GM23338 (cell line): ENCODE results near the gene GLB1L. TPM values are rescaled to one million over a fixed set of nuclear protein-coding genes. Genes with fewer than 3 reads are reported as not detected.

Experiments
- ATAC-seq: fragments of 200-7000 bp; cut with Tn5 transposase; 3 replicates; pipeline ENCODE4 v1.9.1; 2020
- DNase-seq: peaks from one replicate; pipeline ENCODE4 v3.0.0-alpha.2; 2015; ENCODE audit warnings: low spot score
- H2AFZ ChIP-seq: fragments of 200-600 bp; sonication (generic); 2 replicates; pipeline ENCODE4 v1.8.0; 2016; ENCODE audit warnings: antibody characterized with exemption, mild to moderate bottlenecking, moderate library complexity
- H3F3A ChIP-seq: fragments of 200-600 bp; sonication (generic); replicated peaks from 2 replicates; pipeline ENCODE4 v1.8.0; 2017; ENCODE audit warnings: antibody characterized with exemption, mixed run types, low read depth
- H3K27ac ChIP-seq: fragments of 200-600 bp; sonication (generic); 2 replicates; pipeline ENCODE4 v1.6.1; 2016; ENCODE audit warnings: low read depth
- H3K27me3 ChIP-seq: fragments of 200-600 bp; sonication (generic); 2 replicates; pipeline ENCODE4 v1.8.0; 2016; ENCODE audit warnings: mild to moderate bottlenecking, mixed run types, moderate library complexity; ENCODE audit not compliant: insufficient read depth
- H3K36me3 ChIP-seq: fragments of 200-600 bp; sonication (generic); 2 replicates; pipeline ENCODE4 v1.8.0; 2016; ENCODE audit warnings: mild to moderate bottlenecking; ENCODE audit not compliant: insufficient read depth
- H3K4me1 ChIP-seq: fragments of 200-600 bp; sonication (generic); 2 replicates; pipeline ENCODE4 v1.8.0; 2016; ENCODE audit warnings: mild to moderate bottlenecking, moderate library complexity; ENCODE audit not compliant: insufficient read depth
- H3K4me2 ChIP-seq: fragments of 200-600 bp; sonication (generic); 2 replicates; pipeline ENCODE4 v1.7.1; 2017; ENCODE audit warnings: mixed run types
- H3K4me3 ChIP-seq: fragments of 200-600 bp; sonication (generic); 2 replicates; pipeline ENCODE4 v1.6.1; 2016; ENCODE audit warnings: mixed run types
- H3K79me2 ChIP-seq: fragments of 200-600 bp; sonication (generic); replicated peaks from 2 replicates; pipeline ENCODE4 v1.8.0; 2017; ENCODE audit warnings: mild to moderate bottlenecking; ENCODE audit not compliant: insufficient read depth
- H3K9me2 ChIP-seq: fragments of 200-600 bp; sonication (generic); 2 replicates; pipeline ENCODE4 v1.8.0; 2017; ENCODE audit not compliant: insufficient read depth
- H4K20me1 ChIP-seq: fragments of 200-600 bp; sonication (generic); replicated peaks from 2 replicates; pipeline ENCODE4 v1.8.0; 2017; ENCODE audit warnings: mild to moderate bottlenecking; ENCODE audit not compliant: insufficient read depth
- H3K27ac Mint-ChIP-seq: 2 replicates; pipeline ENCODE4 v1.8.0; 2020; ENCODE audit warnings: inconsistent platforms, mild to moderate bottlenecking, moderate library complexity, mixed read lengths
- H3K27me3 Mint-ChIP-seq: 3 replicates; pipeline ENCODE4 v1.8.0; 2022; ENCODE audit warnings: low read depth, mild to moderate bottlenecking, moderate library complexity, mixed read lengths, inconsistent platforms; ENCODE audit not compliant: insufficient read depth, poor library complexity
- H3K36me3 Mint-ChIP-seq: 3 replicates; pipeline ENCODE4 v1.8.0; 2021; ENCODE audit warnings: low read depth, mild to moderate bottlenecking, inconsistent platforms, moderate library complexity, mixed read lengths
- H3K4me1 Mint-ChIP-seq: 3 replicates; pipeline ENCODE4 v1.8.0; 2020; ENCODE audit warnings: mild to moderate bottlenecking, inconsistent platforms, mixed read lengths
- H3K4me3 Mint-ChIP-seq: 3 replicates; pipeline ENCODE4 v1.8.0; 2021; ENCODE audit warnings: moderate library complexity, mild to moderate bottlenecking, inconsistent platforms, mixed read lengths
- H3K9me3 Mint-ChIP-seq: 3 replicates; pipeline ENCODE4 v1.8.0; 2020; ENCODE audit warnings: moderate library complexity, mild to moderate bottlenecking, inconsistent platforms, mixed read lengths
- CREB1 ChIP-seq: fragments of 250-450 bp; sonication (Bioruptor Pico); IDR thresholded peaks from 2 replicates; pipeline ENCODE4 v1.5.0; 2020; ENCODE audit warnings: low read depth, mild to moderate bottlenecking, moderate library complexity
- EZH2 ChIP-seq: fragments of 200-600 bp; sonication (generic); IDR thresholded peaks from one replicate; pipeline ENCODE4 v1.8.0; 2017; ENCODE audit warnings: antibody characterized with exemption, mild to moderate bottlenecking, low read depth; ENCODE audit not compliant: unreplicated experiment
- EZH2phosphoT487 ChIP-seq: fragments of 200-600 bp; sonication (generic); IDR thresholded peaks from one replicate; pipeline ENCODE4 v1.8.1; 2018; ENCODE audit warnings: antibody characterized with exemption; ENCODE audit not compliant: unreplicated experiment
- JUNB ChIP-seq: IDR thresholded peaks from one replicate; pipeline ENCODE4 v1.6.1; 2016; ENCODE audit warnings: antibody characterized with exemption; ENCODE audit not compliant: unreplicated experiment
- NANOG ChIP-seq: IDR thresholded peaks from 2 replicates; pipeline ENCODE4 v1.6.1; 2016; ENCODE audit warnings: antibody characterized with exemption, borderline replicate concordance
- POLR2AphosphoS5 ChIP-seq: IDR thresholded peaks from 2 replicates; pipeline ENCODE4 v1.6.1; 2016; ENCODE audit warnings: antibody characterized with exemption, low read depth
- STAT1 ChIP-seq: IDR thresholded peaks from one replicate; pipeline ENCODE4 v1.6.1; 2016; ENCODE audit warnings: antibody characterized with exemption; ENCODE audit not compliant: unreplicated experiment
- ZNF114 ChIP-seq: fragments of 250-450 bp; sonication (Bioruptor Pico); IDR thresholded peaks from 2 replicates; pipeline ENCODE4 v1.5.0; 2020; ENCODE audit warnings: mild to moderate bottlenecking, moderate library complexity
- ZNF331 ChIP-seq: fragments of 250-450 bp; sonication (Bioruptor Pico); IDR thresholded peaks from 2 replicates; pipeline ENCODE4 v1.5.0; 2020; ENCODE audit warnings: low read depth, mild to moderate bottlenecking, moderate library complexity
- polyA plus RNA-seq: library from polyadenylated mRNA; unstranded; fragments of >200 nt; fragmentation: Nextera tagmentation; extraction: Ambion mirVana; gene quantifications from 2 replicates; pipeline ENCODE4 v1.2.1, GENCODE V29; 2016
- total RNA-seq: library from RNA; depleted of rRNA; stranded (reverse); fragments of >200 nt; shearing (Covaris generic); gene quantifications from 2 replicates; pipeline ENCODE4 v1.2.3, GENCODE V29; 2014
- TF ChIP-seq, protein P1 (sequence below): fragments of 250-450 bp; sonication (Bioruptor Pico); IDR thresholded peaks from 2 replicates; pipeline ENCODE4 v1.5.0; 2020; ENCODE audit warnings: mild to moderate bottlenecking, moderate library complexity
- TF ChIP-seq, protein P2 (sequence below), 2 experiments: fragments of 200-600 bp in 1 of 2; sonication (generic) in 1 of 2; conservative IDR thresholded peaks; 2 replicates each; pipeline versions ENCODE4 v1.5.1 to v1.6.1; 2016 to 2017; ENCODE audit warnings: antibody characterized with exemption in 2 of 2, low read depth in 2 of 2, mild to moderate bottlenecking in 2 of 2, moderate library complexity in 1 of 2
- TF ChIP-seq, protein P3 (sequence below): IDR thresholded peaks from 2 replicates; pipeline ENCODE4 v1.6.1; 2016; ENCODE audit warnings: antibody characterized with exemption
- TF ChIP-seq, protein P4 (sequence below): IDR thresholded peaks from one replicate; pipeline ENCODE4 v1.6.1; 2018; ENCODE audit warnings: antibody characterized with exemption; ENCODE audit not compliant: unreplicated experiment

The GLB1L gene
- total and polyA plus RNA-seq, 2 experiments from 2014 or later, result 1.7 to 5.4 TPM

DNA sequence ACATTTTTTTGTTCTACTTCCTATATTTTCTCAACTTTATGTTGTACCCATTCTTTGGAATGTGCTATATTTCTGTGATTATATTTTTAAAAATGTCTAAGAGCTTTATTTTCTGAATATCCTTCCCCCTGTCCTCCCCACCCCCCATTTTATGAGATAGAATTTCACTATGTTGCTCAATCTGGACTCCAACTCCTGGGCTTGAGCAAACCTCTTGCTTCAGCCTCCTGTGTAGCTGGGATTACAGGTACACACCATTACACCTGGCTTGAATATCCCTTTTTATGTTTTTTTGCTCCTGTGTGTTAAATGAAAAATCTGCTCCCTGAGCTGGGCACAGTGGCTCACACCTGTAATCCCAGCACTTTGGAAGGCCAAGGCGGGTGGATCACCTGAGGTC lies 47.9 kb downstream of the GLB1L start:
- Histone ChIP-seq H4K20me1 (no peaks in the 10 kb centered on the region), H3K27me3 (no peaks in the 10 kb centered on the region), H3K27ac (no peak overlapping the region), H3F3A (no peaks in the 10 kb centered on the region), H3K4me3 (no peak overlapping the region), H3K9me2 (no peaks in the 10 kb centered on the region), H3K36me3 (no peaks in the 10 kb centered on the region), H3K4me2 (no peak overlapping the region), H3K79me2 (no peaks in the 10 kb centered on the region), H3K4me1 (no peaks in the 10 kb centered on the region; the same call in 1 of the 2 replicates), H2AFZ (no peak overlapping the region)
- Mint-ChIP-seq H3K9me3 (peaks cover 6% of the 10 kb centered on the region; the same call in 1 of the 3 replicates), H3K36me3 (no peaks in the 10 kb centered on the region), H3K27ac (no peak overlapping the region), H3K27me3 (peaks cover 10% of the 10 kb centered on the region), H3K4me3 (no peak overlapping the region; the same call in 2 of the 3 replicates), H3K4me1 (peaks cover 10% of the 10 kb centered on the region; the same call in 2 of the 3 replicates)
- DNase-seq (no peak), ATAC-seq (no peak)
- TF ChIP-seq POLR2AphosphoS5, result no peak
- no peak for TF ChIP-seq EZH2
- TF ChIP-seq ZNF331 (CRISPR knock-in tag), result no peak
- TF ChIP-seq, protein P1, sequence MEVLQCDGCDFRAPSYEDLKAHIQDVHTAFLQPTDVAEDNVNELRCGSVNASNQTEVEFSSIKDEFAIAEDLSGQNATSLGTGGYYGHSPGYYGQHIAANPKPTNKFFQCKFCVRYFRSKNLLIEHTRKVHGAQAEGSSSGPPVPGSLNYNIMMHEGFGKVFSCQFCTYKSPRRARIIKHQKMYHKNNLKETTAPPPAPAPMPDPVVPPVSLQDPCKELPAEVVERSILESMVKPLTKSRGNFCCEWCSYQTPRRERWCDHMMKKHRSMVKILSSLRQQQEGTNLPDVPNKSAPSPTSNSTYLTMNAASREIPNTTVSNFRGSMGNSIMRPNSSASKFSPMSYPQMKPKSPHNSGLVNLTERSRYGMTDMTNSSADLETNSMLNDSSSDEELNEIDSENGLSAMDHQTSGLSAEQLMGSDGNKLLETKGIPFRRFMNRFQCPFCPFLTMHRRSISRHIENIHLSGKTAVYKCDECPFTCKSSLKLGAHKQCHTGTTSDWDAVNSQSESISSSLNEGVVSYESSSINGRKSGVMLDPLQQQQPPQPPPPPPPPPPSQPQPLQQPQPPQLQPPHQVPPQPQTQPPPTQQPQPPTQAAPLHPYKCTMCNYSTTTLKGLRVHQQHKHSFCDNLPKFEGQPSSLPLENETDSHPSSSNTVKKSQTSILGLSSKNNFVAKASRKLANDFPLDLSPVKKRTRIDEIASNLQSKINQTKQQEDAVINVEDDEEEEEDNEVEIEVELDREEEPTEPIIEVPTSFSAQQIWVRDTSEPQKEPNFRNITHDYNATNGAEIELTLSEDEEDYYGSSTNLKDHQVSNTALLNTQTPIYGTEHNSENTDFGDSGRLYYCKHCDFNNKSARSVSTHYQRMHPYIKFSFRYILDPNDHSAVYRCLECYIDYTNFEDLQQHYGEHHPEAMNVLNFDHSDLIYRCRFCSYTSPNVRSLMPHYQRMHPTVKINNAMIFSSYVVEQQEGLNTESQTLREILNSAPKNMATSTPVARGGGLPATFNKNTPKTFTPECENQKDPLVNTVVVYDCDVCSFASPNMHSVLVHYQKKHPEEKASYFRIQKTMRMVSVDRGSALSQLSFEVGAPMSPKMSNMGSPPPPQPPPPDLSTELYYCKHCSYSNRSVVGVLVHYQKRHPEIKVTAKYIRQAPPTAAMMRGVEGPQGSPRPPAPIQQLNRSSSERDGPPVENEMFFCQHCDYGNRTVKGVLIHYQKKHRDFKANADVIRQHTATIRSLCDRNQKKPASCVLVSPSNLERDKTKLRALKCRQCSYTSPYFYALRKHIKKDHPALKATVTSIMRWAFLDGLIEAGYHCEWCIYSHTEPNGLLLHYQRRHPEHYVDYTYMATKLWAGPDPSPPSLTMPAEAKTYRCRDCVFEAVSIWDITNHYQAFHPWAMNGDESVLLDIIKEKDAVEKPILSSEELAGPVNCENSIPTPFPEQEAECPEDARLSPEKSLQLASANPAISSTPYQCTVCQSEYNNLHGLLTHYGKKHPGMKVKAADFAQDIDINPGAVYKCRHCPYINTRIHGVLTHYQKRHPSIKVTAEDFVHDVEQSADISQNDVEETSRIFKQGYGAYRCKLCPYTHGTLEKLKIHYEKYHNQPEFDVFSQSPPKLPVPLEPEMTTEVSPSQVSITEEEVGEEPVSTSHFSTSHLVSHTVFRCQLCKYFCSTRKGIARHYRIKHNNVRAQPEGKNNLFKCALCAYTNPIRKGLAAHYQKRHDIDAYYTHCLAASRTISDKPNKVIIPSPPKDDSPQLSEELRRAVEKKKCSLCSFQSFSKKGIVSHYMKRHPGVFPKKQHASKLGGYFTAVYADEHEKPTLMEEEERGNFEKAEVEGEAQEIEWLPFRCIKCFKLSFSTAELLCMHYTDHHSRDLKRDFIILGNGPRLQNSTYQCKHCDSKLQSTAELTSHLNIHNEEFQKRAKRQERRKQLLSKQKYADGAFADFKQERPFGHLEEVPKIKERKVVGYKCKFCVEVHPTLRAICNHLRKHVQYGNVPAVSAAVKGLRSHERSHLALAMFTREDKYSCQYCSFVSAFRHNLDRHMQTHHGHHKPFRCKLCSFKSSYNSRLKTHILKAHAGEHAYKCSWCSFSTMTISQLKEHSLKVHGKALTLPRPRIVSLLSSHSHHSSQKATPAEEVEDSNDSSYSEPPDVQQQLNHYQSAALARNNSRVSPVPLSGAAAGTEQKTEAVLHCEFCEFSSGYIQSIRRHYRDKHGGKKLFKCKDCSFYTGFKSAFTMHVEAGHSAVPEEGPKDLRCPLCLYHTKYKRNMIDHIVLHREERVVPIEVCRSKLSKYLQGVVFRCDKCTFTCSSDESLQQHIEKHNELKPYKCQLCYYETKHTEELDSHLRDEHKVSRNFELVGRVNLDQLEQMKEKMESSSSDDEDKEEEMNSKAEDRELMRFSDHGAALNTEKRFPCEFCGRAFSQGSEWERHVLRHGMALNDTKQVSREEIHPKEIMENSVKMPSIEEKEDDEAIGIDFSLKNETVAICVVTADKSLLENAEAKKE (CRISPR knock-in tag), result no peak
- no peak for TF ChIP-seq JUNB
- no peak for TF ChIP-seq ZNF114 (CRISPR knock-in tag)
- no peak for TF ChIP-seq EZH2phosphoT487
- TF ChIP-seq NANOG, result no peak
- TF ChIP-seq, protein P2, sequence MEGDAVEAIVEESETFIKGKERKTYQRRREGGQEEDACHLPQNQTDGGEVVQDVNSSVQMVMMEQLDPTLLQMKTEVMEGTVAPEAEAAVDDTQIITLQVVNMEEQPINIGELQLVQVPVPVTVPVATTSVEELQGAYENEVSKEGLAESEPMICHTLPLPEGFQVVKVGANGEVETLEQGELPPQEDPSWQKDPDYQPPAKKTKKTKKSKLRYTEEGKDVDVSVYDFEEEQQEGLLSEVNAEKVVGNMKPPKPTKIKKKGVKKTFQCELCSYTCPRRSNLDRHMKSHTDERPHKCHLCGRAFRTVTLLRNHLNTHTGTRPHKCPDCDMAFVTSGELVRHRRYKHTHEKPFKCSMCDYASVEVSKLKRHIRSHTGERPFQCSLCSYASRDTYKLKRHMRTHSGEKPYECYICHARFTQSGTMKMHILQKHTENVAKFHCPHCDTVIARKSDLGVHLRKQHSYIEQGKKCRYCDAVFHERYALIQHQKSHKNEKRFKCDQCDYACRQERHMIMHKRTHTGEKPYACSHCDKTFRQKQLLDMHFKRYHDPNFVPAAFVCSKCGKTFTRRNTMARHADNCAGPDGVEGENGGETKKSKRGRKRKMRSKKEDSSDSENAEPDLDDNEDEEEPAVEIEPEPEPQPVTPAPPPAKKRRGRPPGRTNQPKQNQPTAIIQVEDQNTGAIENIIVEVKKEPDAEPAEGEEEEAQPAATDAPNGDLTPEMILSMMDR (conservative IDR thresholded peaks at IDR 0.05; ENCODE audit: low read depth in 2 of 2), result no peak
- TF ChIP-seq, protein P3, sequence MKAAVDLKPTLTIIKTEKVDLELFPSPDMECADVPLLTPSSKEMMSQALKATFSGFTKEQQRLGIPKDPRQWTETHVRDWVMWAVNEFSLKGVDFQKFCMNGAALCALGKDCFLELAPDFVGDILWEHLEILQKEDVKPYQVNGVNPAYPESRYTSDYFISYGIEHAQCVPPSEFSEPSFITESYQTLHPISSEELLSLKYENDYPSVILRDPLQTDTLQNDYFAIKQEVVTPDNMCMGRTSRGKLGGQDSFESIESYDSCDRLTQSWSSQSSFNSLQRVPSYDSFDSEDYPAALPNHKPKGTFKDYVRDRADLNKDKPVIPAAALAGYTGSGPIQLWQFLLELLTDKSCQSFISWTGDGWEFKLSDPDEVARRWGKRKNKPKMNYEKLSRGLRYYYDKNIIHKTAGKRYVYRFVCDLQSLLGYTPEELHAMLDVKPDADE, result no peak
- no peak for TF ChIP-seq CREB1
- TF ChIP-seq STAT1, result no peak
- TF ChIP-seq, protein P4, sequence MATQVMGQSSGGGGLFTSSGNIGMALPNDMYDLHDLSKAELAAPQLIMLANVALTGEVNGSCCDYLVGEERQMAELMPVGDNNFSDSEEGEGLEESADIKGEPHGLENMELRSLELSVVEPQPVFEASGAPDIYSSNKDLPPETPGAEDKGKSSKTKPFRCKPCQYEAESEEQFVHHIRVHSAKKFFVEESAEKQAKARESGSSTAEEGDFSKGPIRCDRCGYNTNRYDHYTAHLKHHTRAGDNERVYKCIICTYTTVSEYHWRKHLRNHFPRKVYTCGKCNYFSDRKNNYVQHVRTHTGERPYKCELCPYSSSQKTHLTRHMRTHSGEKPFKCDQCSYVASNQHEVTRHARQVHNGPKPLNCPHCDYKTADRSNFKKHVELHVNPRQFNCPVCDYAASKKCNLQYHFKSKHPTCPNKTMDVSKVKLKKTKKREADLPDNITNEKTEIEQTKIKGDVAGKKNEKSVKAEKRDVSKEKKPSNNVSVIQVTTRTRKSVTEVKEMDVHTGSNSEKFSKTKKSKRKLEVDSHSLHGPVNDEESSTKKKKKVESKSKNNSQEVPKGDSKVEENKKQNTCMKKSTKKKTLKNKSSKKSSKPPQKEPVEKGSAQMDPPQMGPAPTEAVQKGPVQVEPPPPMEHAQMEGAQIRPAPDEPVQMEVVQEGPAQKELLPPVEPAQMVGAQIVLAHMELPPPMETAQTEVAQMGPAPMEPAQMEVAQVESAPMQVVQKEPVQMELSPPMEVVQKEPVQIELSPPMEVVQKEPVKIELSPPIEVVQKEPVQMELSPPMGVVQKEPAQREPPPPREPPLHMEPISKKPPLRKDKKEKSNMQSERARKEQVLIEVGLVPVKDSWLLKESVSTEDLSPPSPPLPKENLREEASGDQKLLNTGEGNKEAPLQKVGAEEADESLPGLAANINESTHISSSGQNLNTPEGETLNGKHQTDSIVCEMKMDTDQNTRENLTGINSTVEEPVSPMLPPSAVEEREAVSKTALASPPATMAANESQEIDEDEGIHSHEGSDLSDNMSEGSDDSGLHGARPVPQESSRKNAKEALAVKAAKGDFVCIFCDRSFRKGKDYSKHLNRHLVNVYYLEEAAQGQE, result no peak
